GM19240 (cell line): ENCODE measurements around the gene CAVIN3.

Source experiments
- DNase-seq: peaks from one replicate; pipeline ENCODE4 v3.0.0; 2011; ENCODE audit warnings: low spot score; ENCODE audit not compliant: insufficient read length

Gene CAVIN3

GRCh38 chr11:6320411-6321155, at the start of gene CAVIN3:
Gene CAVIN3, minus strand, starts transcription at chr11:6320501. Its CDS starts 25 bp downstream, at chr11:6320476.
- no peak for DNase-seq

- DNase-seq = no peak
Observed at GRCh38 chr11:6365659-6366058, 45.4 kb upstream of the CAVIN3 start.

- peak; percentile 61 for DNase-seq
Observed at GRCh38 chr11:6362873-6363678, 42.8 kb upstream of the CAVIN3 start.

- DNase-seq = no peak
Observed at GRCh38 chr11:6362185-6362872, 42.0 kb upstream of the CAVIN3 start.

- no peak for DNase-seq
Observed at GRCh38 chr11:6360183-6360582, 39.9 kb upstream of the CAVIN3 start.

GRCh38 chr11:6357222-6357621, 36.9 kb upstream of the CAVIN3 start:
- no peak for DNase-seq

- no peak for DNase-seq
Observed at GRCh38 chr11:6356503-6357055, 36.3 kb upstream of the CAVIN3 start.

GRCh38 chr11:6354651-6355485, 34.6 kb upstream of the CAVIN3 start:
- no peak for DNase-seq

- DNase-seq = peak; percentile 48
Observed at GRCh38 chr11:6353367-6353987, 33.2 kb upstream of the CAVIN3 start.

- no peak for DNase-seq
Observed at GRCh38 chr11:6351782-6352382, 31.6 kb upstream of the CAVIN3 start.

- DNase-seq = no peak
Observed at GRCh38 chr11:6350486-6350885, 30.2 kb upstream of the CAVIN3 start.

- no peak for DNase-seq
Observed at GRCh38 chr11:6350043-6350442, 29.7 kb upstream of the CAVIN3 start.

GRCh38 chr11:6345366-6345765, 25.1 kb upstream of the CAVIN3 start:
- no peak for DNase-seq

GRCh38 chr11:6336293-6336692, 16.0 kb upstream of the CAVIN3 start:
- DNase-seq = no peak

GRCh38 chr11:6334806-6335205, 14.5 kb upstream of the CAVIN3 start:
- no peak for DNase-seq

GRCh38 chr11:6333095-6333494, 12.8 kb upstream of the CAVIN3 start:
- DNase-seq = no peak

GRCh38 chr11:6332066-6332465, 11.8 kb upstream of the CAVIN3 start:
- DNase-seq = no peak

- no peak for DNase-seq
Observed at GRCh38 chr11:6328321-6328720, 8.0 kb upstream of the CAVIN3 start.

GRCh38 chr11:6327806-6328205, 7.5 kb upstream of the CAVIN3 start:
- DNase-seq = no peak

GRCh38 chr11:6326985-6327384, 6.7 kb upstream of the CAVIN3 start:
- DNase-seq = no peak
